ENCODE results near the gene CHRNA10.
"Not testable (repeated sequence)": the region's sequence is repeated elsewhere in the genome, so short reads cannot be mapped to it uniquely, and the experiment has no call there.

Gene CHRNA10

GRCh38 chr11:3664032-3664630 lies 7.1 kb downstream of the CHRNA10 start:
- DNase-seq, result no peak

DNA sequence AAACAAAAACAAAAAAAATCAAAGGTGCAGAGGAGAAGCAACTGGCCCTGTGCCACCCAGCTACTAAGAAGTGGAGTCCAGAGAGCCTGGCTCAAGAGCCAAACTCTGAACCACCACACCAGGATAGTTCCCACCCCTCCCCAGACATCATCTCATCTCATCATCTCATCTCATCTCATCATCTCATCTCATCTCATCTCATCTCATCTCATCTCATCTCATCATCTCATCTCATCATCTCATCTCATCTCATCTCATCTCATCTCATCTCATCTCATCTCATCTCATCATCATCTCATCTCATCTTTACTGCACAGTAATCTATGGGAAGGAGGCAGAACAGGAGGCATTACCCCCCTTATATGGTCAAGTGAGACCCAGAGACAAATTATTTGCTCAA lies 8.3 kb downstream of the CHRNA10 start:
- DNase-seq, result no peak

DNA sequence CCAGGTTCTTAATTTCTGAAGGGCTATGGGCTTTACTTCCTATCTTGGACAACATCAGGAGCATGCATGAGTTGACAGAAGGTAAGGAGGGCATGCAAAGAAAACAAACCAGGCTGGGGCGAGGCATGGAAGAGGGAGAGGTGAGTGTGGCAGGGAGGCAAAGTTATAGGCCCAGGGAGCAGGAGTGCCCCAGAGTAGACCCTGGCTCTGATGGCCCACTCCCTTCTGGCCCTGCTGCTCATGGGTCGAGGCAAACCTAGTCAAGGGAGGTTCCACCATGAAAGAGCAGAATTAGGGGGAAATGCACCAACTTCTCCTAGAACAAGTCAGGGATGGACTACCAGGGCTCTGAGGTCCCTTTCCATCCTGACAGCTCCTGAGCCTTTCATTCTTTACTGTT lies 10.2 kb downstream of the CHRNA10 start:
- no peak for DNase-seq

GRCh38 chr11:3659595-3660515 lies 11.3 kb downstream of the CHRNA10 start:
- DNase-seq, result no peak

DNA sequence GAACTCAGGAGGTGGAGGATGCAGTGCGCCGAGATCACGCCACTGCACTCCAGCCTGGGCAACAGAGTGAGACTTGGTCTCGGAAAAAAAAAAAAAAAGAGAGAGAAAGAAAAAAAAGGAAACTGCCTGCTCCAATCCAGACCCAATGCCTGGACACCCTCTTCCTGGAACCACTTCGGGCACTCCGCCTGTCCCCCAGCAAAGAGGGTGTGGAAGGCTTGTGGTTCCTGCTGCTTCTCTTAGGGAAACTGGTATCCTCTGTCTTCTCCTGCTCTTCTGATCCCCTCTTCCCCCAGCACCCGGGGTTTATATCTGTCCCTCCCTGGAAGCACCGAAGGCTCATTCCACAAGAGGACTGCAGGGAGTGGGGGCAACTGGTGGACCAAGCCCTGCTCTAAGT lies 12.9 kb downstream of the CHRNA10 start:
- DNase-seq, result no peak

GRCh38 chr11:3657331-3657730 lies 13.9 kb downstream of the CHRNA10 start:
- not testable (repeated sequence) for DNase-seq

DNA sequence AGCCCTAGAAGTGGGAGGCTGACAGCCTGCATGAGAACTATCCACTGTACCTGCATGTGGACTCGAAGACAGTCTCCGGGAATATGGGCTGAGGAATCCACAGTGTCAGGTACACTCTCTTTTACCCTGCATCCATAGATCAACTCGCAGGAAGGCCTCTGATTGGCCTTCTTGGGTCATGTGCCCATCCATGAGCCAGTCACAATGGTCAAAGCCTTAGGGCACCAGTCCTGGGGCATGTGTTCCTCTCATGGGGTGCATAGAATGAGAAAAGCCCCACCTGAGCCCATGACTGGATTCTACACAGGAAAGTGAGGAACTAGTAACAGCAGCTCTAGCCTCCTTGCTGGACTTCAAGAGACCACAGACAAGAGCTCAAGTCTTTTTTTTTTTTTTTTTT lies 15.6 kb downstream of the CHRNA10 start:
- no peak for DNase-seq

GRCh38 chr11:3652514-3652913 lies 18.7 kb downstream of the CHRNA10 start:
- DNase-seq, result not testable (repeated sequence)

- not testable (repeated sequence) for DNase-seq
Observed at GRCh38 chr11:3649374-3649773, 21.8 kb downstream of the CHRNA10 start.

DNA sequence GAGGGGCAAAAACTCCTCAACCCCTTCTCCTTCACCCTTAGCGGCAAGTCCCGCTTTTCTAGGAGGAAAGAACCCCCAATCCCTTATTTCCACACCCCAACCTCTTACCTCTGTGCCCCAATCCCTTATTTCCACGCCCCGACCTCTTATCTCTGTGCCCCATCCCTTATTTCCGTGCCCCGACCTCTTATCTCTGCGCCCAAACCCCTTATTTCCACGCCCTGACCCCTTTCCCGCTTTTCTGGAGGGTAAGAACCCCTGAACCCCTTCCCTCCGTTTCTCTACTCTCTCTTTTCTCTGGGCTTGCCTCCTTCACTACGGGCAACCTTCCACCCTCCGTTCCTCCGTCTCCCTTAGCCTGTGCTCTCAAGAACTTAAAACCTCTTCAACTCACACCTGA lies 22.3 kb downstream of the CHRNA10 start:
- DNase-seq, result not testable (repeated sequence)

DNA sequence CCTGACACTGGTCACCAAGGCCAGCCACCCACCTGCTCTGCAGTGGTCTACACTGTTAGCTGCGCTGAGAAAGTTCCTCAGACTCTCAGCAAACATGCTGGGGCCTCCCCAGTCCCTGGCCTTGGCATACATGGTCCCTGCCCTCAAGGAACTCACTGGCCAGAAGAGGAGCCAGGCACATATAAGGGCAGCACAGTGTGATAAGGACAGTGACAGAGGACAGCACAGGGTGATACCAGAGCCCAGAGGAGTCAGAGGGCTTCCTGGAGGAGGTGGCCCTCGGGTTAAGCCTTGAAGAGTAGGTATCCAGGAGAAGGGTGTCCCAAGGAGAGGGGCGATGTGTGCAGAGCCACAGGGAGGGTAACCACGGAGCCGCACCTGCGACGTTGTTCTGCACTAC lies 25.6 kb downstream of the CHRNA10 start:
- DNase-seq, result no peak

DNA sequence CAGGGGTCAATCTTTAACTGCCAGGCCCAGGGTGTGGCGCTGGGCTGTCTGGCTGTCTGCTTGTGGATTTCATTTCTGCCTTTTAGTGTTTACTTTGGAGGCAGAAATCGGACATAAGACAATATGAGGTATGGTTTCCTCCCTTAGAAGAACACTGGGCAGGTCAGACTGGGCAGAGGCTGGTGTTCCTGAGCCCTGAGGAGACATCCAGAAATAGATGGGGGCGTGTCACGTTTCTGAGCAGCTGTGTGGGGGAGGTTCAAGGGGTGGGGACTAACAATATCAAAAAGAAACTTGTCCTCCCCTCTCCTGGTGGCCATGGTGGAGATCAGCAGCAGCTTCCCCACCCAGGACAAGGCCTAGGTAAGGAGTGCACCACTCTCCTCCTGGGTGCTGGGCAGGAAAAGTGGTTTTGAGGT lies 26.4 kb downstream of the CHRNA10 start, which contains the start of gene ART1:
ART1 (plus strand) TSS at position 312 of the 419 bp plus-strand sequence. CDS start 14,086 bp downstream, outside the sequence.
- no peak for DNase-seq

DNA sequence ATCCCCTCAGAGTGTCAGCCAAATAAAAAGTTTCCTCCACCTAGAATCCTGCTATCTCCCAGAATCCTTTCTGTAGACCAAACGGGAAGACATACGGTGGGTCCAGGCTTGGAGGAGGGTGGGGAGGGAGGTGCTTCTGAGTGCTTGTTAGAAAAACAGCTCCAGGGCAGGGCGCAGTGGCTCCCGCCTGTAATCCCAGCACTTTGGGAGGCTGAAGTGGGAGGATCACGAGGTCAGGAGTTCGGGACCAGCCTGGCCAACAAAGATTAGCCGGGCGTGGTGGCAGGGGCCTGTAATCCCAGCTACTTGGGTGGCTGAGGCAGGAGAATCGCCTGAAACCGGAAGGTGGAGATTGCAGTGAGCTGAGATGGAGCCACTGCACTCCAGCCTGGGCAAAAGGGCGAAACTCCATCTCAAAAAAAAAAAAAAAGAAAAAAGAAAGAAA lies 28.1 kb downstream of the CHRNA10 start:
- not testable (repeated sequence) for DNase-seq

- peak; percentile 53 for DNase-seq
Observed at GRCh38 chr11:3642071-3642951, 28.9 kb downstream of the CHRNA10 start.

DNA sequence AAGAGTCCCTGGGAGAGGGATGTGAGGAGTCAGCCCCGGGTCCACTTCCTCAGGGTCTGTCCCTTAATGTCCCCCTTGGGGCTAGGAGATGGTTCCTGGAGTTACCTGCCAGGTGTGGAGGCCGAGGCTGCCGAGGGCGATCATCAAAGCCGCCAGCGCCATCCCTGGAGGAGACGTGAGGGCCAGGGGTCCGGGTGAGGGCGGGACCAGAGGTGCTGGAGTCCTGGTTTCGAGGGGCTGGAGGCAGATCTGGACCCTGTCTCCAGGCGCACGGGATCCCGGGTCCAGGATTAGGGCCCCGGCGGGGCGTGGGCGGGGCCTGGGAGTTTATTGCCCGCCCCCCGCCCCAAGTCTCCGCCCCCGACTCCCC lies 29.5 kb downstream of the CHRNA10 start, which contains the start of gene ART5:
ART5 (minus strand) TSS at position 292 of the 370 bp plus-strand sequence; CDS start at position 162, 130 bp downstream.
- DNase-seq, result no peak

DNA sequence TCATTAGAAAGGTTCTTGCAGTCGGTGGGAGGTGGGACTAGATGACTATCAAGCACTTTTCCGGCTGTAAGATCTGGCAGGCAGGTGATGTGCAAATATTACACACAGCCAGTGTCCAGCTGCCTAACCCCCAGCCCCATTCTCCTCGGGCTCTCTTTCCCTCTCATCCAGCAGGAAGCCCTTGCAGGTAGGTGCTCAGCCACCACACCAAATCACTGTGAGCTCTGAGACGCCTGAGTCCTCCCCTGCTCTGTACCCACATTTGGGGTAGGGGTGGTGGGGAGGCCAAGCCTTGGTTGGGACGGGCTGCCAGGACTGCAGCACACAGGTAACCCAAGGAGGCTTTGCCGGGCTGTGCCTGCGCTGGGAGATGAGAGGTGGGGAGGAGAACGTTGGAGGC lies 30.0 kb downstream of the CHRNA10 start:
- no peak for DNase-seq

DNA sequence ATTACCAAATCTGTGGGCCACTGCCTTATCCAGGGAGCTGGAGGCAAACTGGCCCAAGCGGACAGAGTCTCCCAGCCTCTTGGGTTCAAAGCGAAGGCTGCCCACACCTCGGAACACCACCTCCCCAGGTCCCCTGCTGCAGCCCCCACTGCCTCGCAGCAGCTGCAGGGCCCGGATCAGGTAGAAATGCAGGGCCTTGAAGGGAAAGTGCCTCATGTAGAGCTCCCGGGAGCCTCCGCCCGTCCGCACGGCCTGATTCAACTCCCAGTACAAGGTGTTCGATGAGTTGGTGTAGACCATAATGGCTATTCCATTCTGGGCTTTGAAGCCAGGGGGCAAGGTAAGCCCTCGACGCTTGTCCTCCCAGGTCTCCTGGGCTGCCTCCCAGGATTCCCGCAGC lies 31.3 kb downstream of the CHRNA10 start:
- DNase-seq, result no peak

DNA sequence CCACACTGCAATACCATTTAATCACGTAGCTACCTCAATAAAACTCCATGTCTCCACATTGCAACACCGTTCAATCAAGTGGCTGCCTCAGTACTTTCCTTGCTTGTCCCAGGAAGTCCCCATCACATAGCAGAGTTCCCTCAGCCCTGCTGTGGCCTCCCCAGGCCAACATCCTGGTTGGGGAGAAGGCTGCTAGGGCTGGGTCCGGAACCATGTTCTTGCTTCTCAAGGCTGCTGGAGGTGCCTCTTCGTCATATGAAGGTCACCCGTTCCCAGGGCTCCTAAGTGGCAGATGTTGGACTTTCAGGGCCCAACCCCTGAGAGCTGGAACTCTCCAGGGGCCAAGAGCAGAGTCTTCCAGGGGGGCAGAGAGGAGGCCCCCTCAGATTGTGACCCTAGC lies 32.7 kb downstream of the CHRNA10 start:
- no peak for DNase-seq

DNA sequence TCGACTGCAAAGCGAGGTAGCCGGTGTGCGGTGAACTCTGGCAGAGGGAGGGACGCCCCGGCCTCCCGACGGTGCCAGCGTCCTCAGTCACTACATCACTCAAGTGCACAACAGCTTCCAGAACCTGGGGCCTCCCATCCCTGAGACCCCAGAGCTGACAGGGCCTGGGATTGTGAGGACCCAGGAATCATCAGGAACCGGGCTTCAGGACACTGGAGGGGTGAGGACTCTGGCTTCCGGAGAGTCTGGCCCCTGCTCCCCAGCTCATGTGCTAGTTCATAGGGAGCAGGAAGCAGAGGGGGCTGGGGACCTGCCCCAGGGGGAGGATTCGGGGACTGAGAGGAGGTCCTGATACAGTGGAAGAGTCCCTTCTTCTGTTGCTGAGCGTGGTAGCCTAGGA lies 34.0 kb downstream of the CHRNA10 start:
- no peak for DNase-seq

DNA sequence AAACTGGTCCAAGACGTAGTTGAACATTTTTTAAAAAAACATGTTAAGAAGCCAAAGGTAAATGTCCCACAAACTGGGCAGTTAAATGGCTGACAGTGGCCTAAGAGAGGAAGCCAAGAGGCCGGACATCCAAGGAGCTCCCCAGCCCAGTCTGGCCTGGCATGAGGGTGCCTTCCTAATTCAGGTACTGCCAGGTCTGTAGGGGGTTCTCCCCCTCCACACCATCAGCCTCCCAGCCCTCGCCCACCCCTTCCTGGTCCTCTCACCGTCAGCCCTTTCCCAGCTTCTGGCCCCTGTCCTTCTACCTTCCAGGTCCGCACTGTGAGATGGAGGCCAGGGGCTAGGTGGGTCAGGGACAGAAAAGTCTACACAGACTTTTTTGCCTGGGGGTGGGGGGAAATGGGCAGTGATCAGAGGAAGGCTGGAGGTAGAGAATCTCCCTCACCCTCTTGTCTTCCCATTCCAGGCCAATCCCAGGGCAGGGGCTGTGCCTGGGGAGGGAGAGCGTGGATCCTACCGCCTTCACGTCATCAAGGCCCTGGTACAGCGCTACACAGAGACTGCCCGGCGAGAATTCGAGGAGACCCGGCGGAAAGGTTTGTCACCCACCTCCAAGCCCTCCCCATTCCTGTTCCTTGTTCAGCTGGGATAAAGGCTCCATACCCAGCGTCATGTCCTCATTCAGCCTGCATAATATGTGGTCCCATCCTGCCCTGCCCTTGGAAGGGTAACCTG lies 35.4 kb downstream of the CHRNA10 start:
- DNase-seq, result no peak

DNA sequence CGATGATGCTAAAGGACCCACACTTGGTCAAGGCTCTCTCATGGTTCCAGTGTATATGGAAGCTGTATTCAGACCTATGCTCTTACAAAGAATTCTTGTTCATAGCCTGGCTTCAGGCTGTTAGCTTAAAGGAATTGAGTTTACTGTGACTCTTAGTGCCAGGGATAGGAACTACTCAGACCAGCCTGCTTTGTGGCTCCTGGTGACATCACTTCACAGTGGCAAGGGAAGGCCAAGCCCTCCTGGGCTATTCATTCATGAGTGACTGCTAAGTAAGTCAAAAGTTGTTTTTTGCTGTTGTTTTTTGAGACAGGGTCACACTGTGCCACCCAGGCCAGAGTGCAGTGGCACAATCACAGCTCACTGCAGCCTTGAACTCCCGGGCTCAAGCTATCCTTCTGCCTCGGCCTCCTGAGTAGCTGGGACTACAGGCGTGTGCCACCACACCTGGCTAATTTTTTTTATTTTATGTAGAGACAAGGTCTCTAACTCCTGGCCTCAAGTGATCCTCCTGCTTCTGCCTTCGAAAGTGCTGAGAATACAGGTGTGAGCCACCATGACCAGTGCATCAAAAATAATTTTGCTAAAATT lies 39.0 kb downstream of the CHRNA10 start:
- DNase-seq, result no peak

- no peak for DNase-seq
Observed at GRCh38 chr11:3631331-3631730, 39.9 kb downstream of the CHRNA10 start.
